K562 (cell line): ENCODE results near the gene GLIS1. TPM values are rescaled to one million over a fixed set of nuclear protein-coding genes. Genes with fewer than 3 reads are reported as not detected.
A peak's percentile ranks its signal among the peaks of the same experiment; 100 is the strongest.

Experiments
- ATAC-seq: fragments of 200-7000 bp; cut with Tn5 transposase; 3 replicates; pipeline ENCODE4 v1.9.1; 2020; ENCODE audit warnings: moderate library complexity
- BruUV-seq: library from RNA; stranded (reverse); fragments of 400-500 nt; replicated peaks from 2 replicates; lab custom pipeline; 2021; lab: Mats Ljungman, UMichigan
- CTCF ChIA-PET: fragments of 300-600 bp; formaldehyde crosslinking; extraction: SDS; loops from one replicate; lab custom pipeline; 2021; ENCODE audit warnings: low intra/inter-chr PET ratio; lab: Yijun Ruan, JAX
- POLR2A ChIA-PET: fragments of 300-600, 350-650 bp; sonication (Branson Sonifier 250); formaldehyde crosslinking; extraction: SDS; loops from one replicate; lab custom pipeline; 2021; ENCODE audit warnings: antibody characterized with exemption, inconsistent platforms; lab: Yijun Ruan, JAX
- DNase-seq, 4 experiments: peaks; one replicate each; pipeline versions ENCODE4 v3.0.0 to v3.0.0-alpha.2; 2011 to 2018; ENCODE audit warnings: low spot score in 3 of 4, mixed read lengths in 3 of 4; ENCODE audit errors: extremely low read depth in 1 of 4
- FAIRE-seq: peaks from 2 replicates; lab custom pipeline; 2011; peaks lifted over from hg19 to GRCh38; lab: Jason Lieb, UNC
- H2AFZ ChIP-seq: 2 replicates; pipeline ENCODE4 v1.6.0; 2011; ENCODE audit warnings: low read depth, low read length, control low read depth, inconsistent platforms
- H3K27ac ChIP-seq: fragments of 200-600 bp; 3 replicates; pipeline ENCODE4 v1.8.0; 2011; ENCODE audit warnings: low read depth, mild to moderate bottlenecking, control low read depth, inconsistent platforms, low read length, moderate library complexity, mixed read lengths; ENCODE audit errors: extremely low read depth
- H3K27me3 ChIP-seq, 2 experiments: fragments of 300-600 bp in 1 of 2; 2 replicates in 1 of 2; 3 replicates in 1 of 2; pipeline versions ENCODE4 v1.6.0 to v1.8.0; 2011; ENCODE audit warnings: inconsistent platforms in 2 of 2, low read length in 2 of 2, mild to moderate bottlenecking in 1 of 2, mixed read lengths in 1 of 2, moderate library complexity in 1 of 2; ENCODE audit not compliant: control insufficient read depth in 2 of 2, insufficient read depth in 2 of 2
- H3K36me3 ChIP-seq: fragments of 300-600 bp; 3 replicates; pipeline ENCODE4 v1.8.0; 2011; ENCODE audit warnings: mild to moderate bottlenecking, low read length, inconsistent platforms; ENCODE audit not compliant: control insufficient read depth, insufficient read depth
- H3K4me1 ChIP-seq, 2 experiments: fragments of 200-600 bp in 1 of 2; replicated peaks in 1 of 2; 2 replicates in 1 of 2; 3 replicates in 1 of 2; pipeline versions ENCODE4 v1.5.1 to v1.8.0; 2011; ENCODE audit warnings: inconsistent platforms in 2 of 2, low read length in 2 of 2, mild to moderate bottlenecking in 1 of 2, mixed read lengths in 1 of 2, moderate library complexity in 1 of 2; ENCODE audit not compliant: control insufficient read depth in 2 of 2, insufficient read depth in 2 of 2
- H3K4me2 ChIP-seq: 2 replicates; pipeline ENCODE4 v1.6.1; 2011; ENCODE audit warnings: low read length, control low read depth, inconsistent platforms, mixed read lengths; ENCODE audit not compliant: insufficient read depth
- H3K4me3 ChIP-seq: fragments of 200-600 bp; sonication (generic), shearing (Covaris generic); 2 replicates; pipeline ENCODE4 v1.5.1; 2016; ENCODE audit warnings: control low read depth, inconsistent platforms
- H3K79me2 ChIP-seq: fragments of 200-600 bp; 3 replicates; pipeline ENCODE4 v1.8.0; 2011; ENCODE audit warnings: low read length, inconsistent platforms; ENCODE audit not compliant: control insufficient read depth, insufficient read depth
- H3K9ac ChIP-seq, 2 experiments: 2 replicates each; pipeline versions ENCODE4 v1.6.0 to v1.6.1; 2011; ENCODE audit warnings: low read depth in 2 of 2, low read length in 2 of 2, control low read depth in 1 of 2, inconsistent platforms in 1 of 2, mild to moderate bottlenecking in 1 of 2, mixed read lengths in 1 of 2; ENCODE audit not compliant: insufficient read depth in 1 of 2
- H3K9me1 ChIP-seq: one replicate; pipeline ENCODE4 v1.6.0; 2011; ENCODE audit warnings: inconsistent platforms, mild to moderate bottlenecking, low read length, moderate library complexity; ENCODE audit not compliant: control insufficient read depth, insufficient read depth
- H3K9me3 ChIP-seq: replicated peaks from 2 replicates; pipeline ENCODE4 v1.5.1; 2011; ENCODE audit warnings: low read depth, low read length, inconsistent platforms; ENCODE audit not compliant: control insufficient read depth, insufficient read depth
- H4K20me1 ChIP-seq: replicated peaks from 2 replicates; pipeline ENCODE4 v1.6.1; 2011; ENCODE audit warnings: low read length, inconsistent platforms, mixed read lengths; ENCODE audit not compliant: control insufficient read depth, insufficient read depth
- MAZ ChIP-seq, 2 experiments: fragments of 450-650 bp in 1 of 2; sonication (generic) in 1 of 2; formaldehyde crosslinking; IDR thresholded peaks in 1 of 2; conservative IDR thresholded peaks in 1 of 2; 2 replicates each; pipeline versions ENCODE4 v1.4.0 to v1.5.0; 2020; ENCODE audit warnings: mild to moderate bottlenecking in 1 of 2, missing genetic modification reagents in 1 of 2
- MLLT1 ChIP-seq, 2 experiments: fragments of 450-650 bp; IDR thresholded peaks; 2 replicates each; pipeline ENCODE4 v1.6.1; 2016
- NCOA2 ChIP-seq, 2 experiments: fragments of 450-650 bp; IDR thresholded peaks; 2 replicates each; pipeline ENCODE4 v1.6.1; 2018; ENCODE audit warnings: mild to moderate bottlenecking in 2 of 2, moderate library complexity in 1 of 2; ENCODE audit not compliant: partially characterized antibody in 2 of 2
- SMARCB1 ChIP-seq: IDR thresholded peaks from 2 replicates; pipeline ENCODE4 v1.6.1; 2011; ENCODE audit warnings: improper control_type of control experiment, low read depth; ENCODE audit not compliant: insufficient read length
- ZBTB17 ChIP-seq: fragments of 450-650 bp; formaldehyde crosslinking; IDR thresholded peaks from 2 replicates; pipeline ENCODE4 v1.4.0; 2020; ENCODE audit warnings: mild to moderate bottlenecking
- WGBS: fragments of 100-300 bp; shearing (Covaris generic); methylation state at CpG from one replicate; pipeline ENCODE4 v1.1.6; 2016; ENCODE audit warnings: low coverage, mixed read lengths; ENCODE audit not compliant: insufficient coverage; ENCODE audit errors: missing lambda C conversion rate; 5-methylcytosine and 5-hydroxymethylcytosine counted together
- in situ Hi-C: fragments of 300-500 bp; cut with MboI; formaldehyde crosslinking; loops from 4 replicates; pipeline ENCODE4 v1.15.0; 2018; ENCODE audit warnings: inconsistent platforms, mixed read lengths
- intact Hi-C: fragments of 100-400 bp; cut with micrococcal nuclease; formaldehyde crosslinking; loops from 2 replicates; pipeline ENCODE4 v1.14.2; 2022
- polyA plus RNA-seq, 8 experiments: library from polyadenylated mRNA; depleted of rRNA in 4 of 8; stranded (reverse) in 5 of 8; unstranded in 3 of 8; fragments of >200 nt; fragmentation: Nextera tagmentation in 2 of 8; fragmentation: Illumina TruSeq in 1 of 8; extraction: Ambion mirVana in 2 of 8; extraction: Trizol in 1 of 8; gene quantifications; 2 replicates each; pipeline versions ENCODE4 v1.2.1 to v1.2.3, GENCODE V29; 2011 to 2014; ENCODE audit warnings: inconsistent platforms in 1 of 8, missing spikeins in 1 of 8
- total RNA-seq, 7 experiments: library from RNA; depleted of rRNA in 6 of 7; stranded (reverse); fragments of >200 nt in 6 of 7; fragmentation: Illumina TruSeq in 2 of 7; extraction: Trizol in 2 of 7; gene quantifications; 2 replicates each; pipeline versions ENCODE4 v1.2.1 to v1.2.3, GENCODE V29; 2011 to 2021; ENCODE audit warnings: low replicate concordance in 1 of 7

The GLIS1 gene
- total and polyA plus RNA-seq, 9 of the 15 experiments (the other 6 are each of a cell fraction or from before 2014, with no cell fraction given) = not detected

GRCh38 chr1:53689223-53689622 lies 49.7 kb downstream of the GLIS1 start:
- in situ Hi-C loops (no loop called here), intact Hi-C loops (no loop called here)
- Histone ChIP-seq H3K27ac (no peak overlapping the region), H3K27me3 (peaks cover 67 to 96% of the 10 kb centered on the region in 2 experiments), H3K4me3 (no peak overlapping the region), H2AFZ (no peak overlapping the region), H4K20me1 (peaks cover 30% of the 10 kb centered on the region), H3K9ac (no peak overlapping the region), H3K79me2 (no peaks in the 10 kb centered on the region), H3K4me2 (no peak overlapping the region), H3K9me1 (no peaks in the 10 kb centered on the region), H3K36me3 (no peaks in the 10 kb centered on the region), H3K4me1 (peaks cover 2 to 21% of the 10 kb centered on the region in 2 experiments; a peak in 2 of 5 replicates), H3K9me3 (no peaks in the 10 kb centered on the region)
- ATAC-seq (peak; percentile 6; the same call in 1 of the 3 replicates), DNase-seq (no peak), FAIRE-seq (no peak)
- ChIA-PET CTCF (interaction anchor here (0.6 kb wide), 1 partner anchor 442 kb away, joined by 3 read pairs; no protein-coding TSS in a partner anchor), POLR2A (interaction anchor here (0.6 to 1.1 kb wide), 4 partner anchors 17 to 60 kb away, joined by 3 read pairs; no protein-coding TSS in a partner anchor)
- 0% methylated on average over 4 of the region's 4 CpGs for WGBS
- TF ChIP-seq MAZ (CRISPR knock-in tag; conservative IDR thresholded peaks at IDR 0.05 in 1 of 2, IDR thresholded peaks at IDR 0.05 in 1 of 2) = no peak
- TF ChIP-seq NCOA2 (IDR thresholded peaks at IDR 0.05; ENCODE audit: partially characterized antibody in 2 of 2) = no peak
- peak in 1 of 2 experiments; percentile 89; a peak in 2 of 4 replicates for TF ChIP-seq MLLT1 (IDR thresholded peaks at IDR 0.05)
- no peak for TF ChIP-seq SMARCB1
- peak; percentile 94 for TF ChIP-seq ZBTB17 (CRISPR knock-in tag)
- BruUV-seq = no TSS peak
